CD4-positive, alpha-beta T cell treated with Interferon alpha-2 for 1 hour (primary cell): ENCODE results near the gene PLEKHG2.

ENCODE experiments used
- DNase-seq, 2 donors: peaks; one replicate each; pipeline ENCODE4 v3.0.0-alpha.2; 2020 to 2022

The PLEKHG2 gene

DNA sequence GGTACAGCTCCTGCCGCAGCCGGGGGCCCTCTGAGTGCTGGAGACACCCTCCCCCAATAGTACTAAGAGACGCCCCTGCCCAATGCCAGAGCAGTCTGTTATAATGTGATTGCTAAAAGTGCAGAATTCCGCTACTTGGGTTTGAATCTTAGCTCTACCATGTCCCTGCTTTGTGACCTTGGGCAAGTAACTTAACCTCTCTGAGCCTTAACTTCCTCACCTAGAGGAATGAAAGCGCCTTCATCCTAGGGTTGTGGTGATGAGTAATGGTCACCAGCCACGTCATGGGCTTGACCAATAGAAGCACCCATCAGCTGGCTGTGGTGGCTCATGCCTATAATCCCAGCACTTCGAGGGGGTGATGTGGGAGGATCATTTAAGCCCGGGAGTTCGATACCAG is 6.5 kb downstream of the PLEKHG2 start:
- no peak for DNase-seq

DNA sequence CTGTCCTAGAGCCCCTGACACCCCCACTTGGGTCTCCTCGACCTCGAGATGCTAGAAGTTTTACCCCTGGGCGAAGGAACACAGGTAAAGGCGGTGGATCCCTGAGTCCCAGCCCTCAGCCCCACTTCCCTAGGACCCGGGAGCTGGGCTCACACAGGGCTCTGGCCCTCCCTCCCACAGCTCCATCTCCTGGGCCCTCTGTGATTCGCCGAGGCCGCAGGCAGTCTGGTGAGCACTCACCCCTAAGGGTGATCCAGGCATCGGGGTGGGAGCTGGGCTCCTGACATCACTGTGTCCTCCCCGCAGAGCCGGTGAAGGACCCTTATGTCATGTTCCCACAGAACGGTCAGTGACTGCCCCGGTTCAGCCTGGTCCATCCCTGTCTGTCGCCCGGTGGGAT is 8.3 kb downstream of the PLEKHG2 start:
- DNase-seq, result no peak

DNA sequence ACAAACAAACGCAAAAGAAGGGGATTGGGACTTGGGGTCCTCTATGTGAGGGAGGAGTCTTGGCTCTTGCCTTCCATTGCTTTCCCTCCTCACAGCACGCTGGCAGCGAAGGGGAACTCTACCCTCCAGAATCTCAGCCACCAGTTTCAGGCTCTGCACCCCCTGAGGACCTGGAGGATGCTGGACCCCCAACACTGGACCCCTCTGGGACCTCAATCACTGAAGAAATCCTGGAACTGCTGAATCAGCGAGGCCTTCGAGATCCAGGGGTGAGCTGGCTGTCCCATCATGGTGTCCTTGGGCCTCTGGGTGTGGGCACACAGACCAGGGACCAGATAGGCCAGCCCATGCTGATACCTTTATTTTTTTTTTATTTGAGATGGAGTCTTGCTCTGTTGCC is 9.6 kb downstream of the PLEKHG2 start:
- DNase-seq, result no peak

DNA sequence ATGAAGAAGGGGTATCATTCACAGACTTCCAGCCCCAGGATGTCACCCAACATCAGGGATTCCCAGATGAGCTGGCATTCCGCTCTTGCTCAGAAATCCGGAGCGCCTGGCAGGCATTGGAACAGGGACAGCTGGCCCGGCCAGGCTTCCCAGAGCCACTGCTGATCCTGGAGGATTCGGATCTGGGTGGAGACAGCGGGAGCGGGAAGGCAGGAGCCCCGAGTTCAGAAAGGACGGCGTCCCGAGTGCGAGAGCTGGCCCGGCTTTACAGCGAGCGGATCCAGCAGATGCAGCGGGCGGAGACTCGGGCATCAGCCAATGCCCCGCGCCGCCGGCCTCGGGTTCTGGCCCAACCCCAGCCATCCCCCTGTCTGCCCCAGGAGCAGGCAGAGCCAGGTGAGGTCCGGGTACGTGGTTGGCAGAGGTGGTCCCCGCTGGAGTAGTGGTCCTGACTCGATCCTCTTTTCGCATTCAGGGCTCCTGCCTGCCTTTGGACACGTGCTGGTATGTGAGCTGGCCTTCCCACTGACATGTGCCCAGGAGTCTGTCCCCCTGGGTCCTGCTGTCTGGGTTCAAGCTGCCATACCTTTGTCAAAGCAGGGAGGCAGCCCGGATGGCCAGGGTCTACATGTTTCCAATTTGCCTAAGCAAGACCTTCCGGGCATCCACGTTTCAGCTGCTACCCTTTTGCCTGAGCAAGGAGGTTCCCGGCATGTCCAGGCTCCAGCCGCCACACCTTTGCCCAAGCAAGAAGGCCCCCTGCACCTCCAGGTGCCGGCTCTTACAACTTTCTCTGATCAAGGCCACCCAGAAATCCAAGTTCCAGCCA is 11.0 kb downstream of the PLEKHG2 start:
- peak in 1 of 2 donors; percentile 22 for DNase-seq

DNA sequence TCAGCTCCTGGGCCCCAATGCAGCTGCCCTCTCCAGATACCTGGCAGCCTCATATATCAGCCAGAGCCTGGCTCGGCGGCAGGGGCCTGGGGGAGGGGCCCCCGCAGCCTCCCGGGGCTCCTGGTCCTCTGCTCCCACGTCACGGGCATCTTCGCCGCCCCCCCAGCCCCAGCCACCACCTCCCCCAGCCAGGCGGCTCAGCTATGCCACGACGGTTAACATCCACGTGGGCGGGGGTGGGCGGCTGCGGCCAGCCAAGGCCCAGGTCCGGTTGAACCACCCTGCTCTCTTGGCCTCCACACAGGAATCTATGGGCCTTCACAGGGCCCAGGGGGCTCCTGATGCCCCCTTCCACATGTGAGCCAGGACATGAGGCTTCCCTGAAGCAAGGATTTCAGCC is 12.5 kb downstream of the PLEKHG2 start:
- no peak for DNase-seq

DNA sequence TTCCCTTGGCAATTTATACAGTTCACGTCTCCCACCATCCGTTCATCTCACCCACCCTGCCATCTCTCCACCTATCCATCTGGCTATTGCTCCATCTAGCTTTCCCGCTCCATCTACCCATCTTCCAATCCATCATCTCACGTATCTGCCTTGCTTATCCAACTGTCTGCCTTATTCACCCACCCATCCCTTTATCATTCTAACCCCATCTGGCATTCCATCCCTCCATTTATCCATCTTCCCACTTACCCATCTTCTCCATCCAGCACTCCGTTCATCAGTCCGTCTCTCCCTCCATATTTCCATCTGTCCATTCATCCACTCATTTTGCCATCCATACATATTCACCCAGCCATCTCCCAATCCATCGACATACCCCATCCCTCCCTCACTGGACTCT is 13.3 kb downstream of the PLEKHG2 start:
- DNase-seq, result peak in 1 of 2 donors; percentile 15

DNA sequence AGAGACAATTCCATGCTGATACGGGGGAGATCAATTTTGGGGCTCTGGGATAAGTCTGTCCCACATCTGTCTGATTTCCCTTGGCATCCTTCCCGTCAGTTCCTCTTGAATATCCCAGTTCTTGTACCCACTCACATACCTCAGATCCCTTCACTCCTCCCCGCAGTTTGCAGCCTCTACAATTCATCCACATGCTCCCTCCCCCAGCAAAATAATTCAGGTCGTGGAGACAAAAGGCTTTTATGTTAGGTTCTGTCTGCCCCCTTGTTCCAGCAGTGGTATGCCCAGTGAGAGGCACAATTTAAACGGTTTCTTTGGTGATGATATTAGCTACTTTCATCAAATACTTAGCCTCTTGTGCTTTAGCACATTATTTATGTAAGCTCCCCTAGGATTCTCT is 13.7 kb downstream of the PLEKHG2 start:
- DNase-seq, result peak in 1 of 2 donors; percentile 16

DNA sequence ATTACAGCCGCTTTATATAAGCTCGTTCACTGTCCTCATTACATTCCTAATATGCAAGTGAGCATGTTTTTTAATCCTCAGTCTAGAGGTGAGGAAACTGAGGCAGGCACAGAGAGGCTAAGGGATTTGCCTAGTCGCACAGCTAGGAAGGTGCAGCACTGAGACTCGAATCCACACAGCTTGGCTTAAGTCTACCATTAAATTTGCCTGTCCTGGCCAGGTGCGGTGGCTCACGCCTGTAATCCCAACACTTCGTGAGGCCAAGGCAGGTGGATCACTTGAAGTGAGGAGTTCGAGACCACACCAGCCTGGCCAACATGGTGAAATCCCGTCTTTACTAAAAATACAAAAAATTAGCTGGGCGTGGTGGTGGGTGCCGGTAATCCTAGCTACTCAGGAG is 15.2 kb downstream of the PLEKHG2 start:
- DNase-seq, result no peak

- peak in 1 of 2 donors; percentile 26 for DNase-seq
Observed at GRCh38 chr19:39428283-39429112, 16.0 kb downstream of the PLEKHG2 start.

- DNase-seq, result peak; percentile 88
Observed at GRCh38 chr19:39430675-39431593, 18.5 kb downstream of the PLEKHG2 start.

DNA sequence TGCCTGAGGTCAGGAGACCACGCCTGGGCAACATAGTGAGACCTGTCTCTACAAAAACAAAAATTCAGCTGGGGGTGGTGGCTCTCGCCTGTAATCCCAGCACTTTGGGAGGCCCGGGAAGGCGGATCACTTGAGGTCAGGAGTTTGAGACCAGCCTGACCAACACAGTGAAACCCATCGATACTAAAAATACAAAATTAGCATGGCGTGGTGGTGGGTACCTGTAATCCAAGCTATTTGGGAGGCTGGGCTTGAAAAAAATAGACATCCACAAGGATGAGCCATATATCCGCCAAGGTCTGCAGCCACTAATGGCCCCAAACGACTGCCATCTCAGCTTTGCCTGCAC is 20.2 kb downstream of the PLEKHG2 start:
- DNase-seq, result peak in 1 of 2 donors; percentile 14

DNA sequence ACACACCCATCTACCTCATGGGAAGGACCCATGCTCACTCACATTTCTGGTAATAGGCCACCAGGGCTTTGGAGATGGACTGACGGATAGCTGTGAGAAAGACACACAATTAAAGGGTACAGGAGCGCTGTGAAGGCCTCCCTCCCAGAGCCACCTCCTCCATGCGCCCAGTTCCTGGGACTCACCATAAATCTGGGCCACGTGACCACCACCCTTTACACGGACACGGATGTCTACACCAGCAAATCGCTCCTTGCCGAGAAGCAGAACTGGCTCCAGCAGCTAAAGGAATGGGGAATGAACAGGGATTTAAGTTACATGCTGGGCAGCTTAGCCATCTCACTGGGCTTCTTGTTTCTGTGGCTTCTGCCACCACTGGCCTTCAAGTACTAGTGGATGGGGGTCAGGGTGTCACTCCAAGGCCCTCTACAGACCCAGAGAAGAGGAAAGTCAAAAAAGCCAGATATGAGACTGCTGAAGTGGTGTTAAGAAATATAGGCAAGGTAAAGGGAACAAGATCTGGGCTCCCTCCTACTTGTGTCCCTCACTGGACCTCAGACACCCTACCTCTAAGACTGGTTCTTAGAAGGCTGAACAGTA is 21.1 kb downstream of the PLEKHG2 start:
- no peak for DNase-seq

- DNase-seq, result peak in 1 of 2 donors; percentile 21
Observed at GRCh38 chr19:39434123-39435076, 21.9 kb downstream of the PLEKHG2 start.

DNA sequence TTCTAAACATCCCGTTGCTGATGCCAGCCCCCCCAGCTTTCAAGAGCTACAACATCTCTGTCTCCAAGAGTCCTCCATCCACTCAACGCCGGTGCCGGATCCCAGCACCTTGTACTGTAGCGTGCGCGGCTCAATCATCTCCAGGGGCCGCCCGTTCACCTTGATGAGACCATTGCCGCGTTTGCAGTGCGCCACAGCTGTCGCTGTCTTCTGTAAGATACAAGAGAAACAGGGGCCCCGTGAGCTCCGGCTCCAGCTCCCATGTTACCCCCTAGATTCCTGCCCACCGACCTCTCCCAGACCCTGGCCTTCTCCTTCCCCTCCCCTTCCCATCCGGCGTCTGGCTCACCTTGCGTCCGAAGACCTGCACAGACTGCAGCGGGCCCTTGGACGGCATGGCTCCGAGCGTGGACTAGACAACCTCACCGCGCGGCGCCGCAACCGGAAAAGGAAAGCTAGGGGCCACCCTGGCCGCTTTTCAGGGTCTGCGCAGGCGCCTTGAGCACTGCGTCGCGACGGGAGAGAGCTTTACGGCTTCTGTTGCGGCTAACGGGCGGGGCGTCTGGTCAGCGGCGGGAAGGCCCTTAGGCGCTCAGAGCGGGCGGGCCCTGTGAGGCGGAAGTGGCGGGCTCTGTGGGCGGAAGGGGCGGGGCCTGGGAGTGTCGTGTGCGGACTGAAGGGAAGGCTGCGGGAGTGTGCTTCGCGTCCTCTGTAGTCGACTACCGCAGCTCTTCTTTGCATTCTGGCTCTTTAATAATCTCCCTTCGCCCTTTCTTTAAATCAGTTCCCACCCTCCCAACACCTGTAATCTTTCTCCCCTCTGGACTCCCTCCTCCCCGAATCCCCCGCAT is 23.3 kb downstream of the PLEKHG2 start, which contains the start of gene RPS16:
Gene RPS16, minus strand, starts transcription at position 451 of the 851 bp plus-strand sequence. Its CDS starts 54 bp downstream, at position 397.
- peak; percentile 99 for DNase-seq

GRCh38 chr19:39436350-39436716 is 23.9 kb downstream of the PLEKHG2 start:
- no peak for DNase-seq

DNA sequence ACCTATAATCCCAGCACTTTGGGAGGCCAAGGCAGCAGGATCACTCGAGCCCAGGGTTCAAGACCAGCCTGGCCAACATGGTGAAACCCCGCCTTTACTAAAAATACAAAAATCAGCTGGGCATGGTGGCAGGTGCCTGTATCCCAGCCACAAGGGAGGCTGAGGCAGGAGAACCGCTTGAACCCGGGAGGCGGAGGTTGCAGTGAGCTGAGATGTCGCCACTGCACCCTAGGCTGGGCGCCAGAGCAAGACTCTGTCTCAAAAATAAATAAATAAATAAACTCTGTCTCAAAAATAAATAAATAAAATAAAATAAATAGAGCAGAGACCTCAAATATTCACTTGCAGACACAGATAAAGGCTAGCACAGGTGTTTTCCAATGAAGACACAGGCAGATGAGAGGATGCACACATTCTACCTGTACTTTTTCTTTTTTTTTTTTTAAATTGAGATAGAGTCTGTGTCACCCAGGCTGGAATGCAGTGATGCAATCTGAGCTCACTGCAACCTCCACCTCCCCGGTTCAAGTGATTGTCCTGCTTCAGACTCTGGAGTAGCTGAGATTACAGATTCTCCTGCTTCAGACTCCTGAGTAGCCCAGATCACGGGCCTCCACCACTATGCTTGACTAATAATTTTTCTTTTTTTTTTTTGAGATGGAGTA is 25.9 kb downstream of the PLEKHG2 start:
- no peak for DNase-seq

DNA sequence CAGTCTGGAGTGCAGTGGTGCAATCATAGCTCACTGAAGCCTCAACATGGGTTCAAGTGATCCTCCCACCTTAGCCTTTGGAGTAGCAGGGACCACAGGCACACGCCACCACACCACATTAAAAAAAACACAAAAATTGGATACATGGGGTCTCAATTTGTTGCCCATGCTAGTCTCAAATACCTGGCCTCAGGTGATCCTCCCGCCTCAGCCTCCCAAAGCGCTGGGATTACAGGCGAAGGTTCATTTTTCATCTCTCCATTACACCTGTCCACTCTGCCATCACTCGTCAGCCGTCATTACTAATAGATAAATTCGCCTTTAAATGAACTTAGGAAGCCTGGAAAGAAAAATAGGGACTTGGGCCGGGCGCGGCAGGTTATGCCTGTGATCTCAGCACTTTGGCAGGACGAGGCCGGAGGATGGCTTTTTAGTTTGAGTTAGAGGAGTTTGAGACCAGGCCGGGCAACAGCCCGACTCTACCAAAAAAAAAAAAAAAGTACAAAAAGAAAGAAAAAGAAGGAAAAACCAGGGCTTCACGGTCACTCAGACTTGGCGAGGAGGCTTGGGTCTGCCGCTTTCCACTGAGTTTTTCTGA is 32.2 kb downstream of the PLEKHG2 start:
- no peak for DNase-seq

GRCh38 chr19:39445196-39446111 is 33.0 kb downstream of the PLEKHG2 start, which contains the start of gene SUPT5H:
SUPT5H (plus strand) TSS chr19:39445582; CDS start chr19:39445891, 309 bp downstream.
- DNase-seq, result peak; percentile 99
